ENCODE data around the gene USP43. TPM values are rescaled to one million over a fixed set of nuclear protein-coding genes. Genes with fewer than 3 reads are reported as not detected.

Gene USP43
- total and polyA plus RNA-seq, 5 donors from 2014 or later, result not detected

- peaks cover 0 to 3% (median 0%) of the 10 kb centered on the region in 7 donors for H3K9me3 Mint-ChIP-seq
- no peaks in the 10 kb centered on the region for H3K9me3 ChIP-seq (ENCODE audit: control insufficient read depth in 2 of 2, low read length in 2 of 2)
- no peak overlapping the region for H3K27ac Mint-ChIP-seq
- peaks cover 14% of the 10 kb centered on the region for H3K4me1 ChIP-seq (ENCODE audit: control insufficient read depth, insufficient read depth, low read length, poor library complexity, severe bottlenecking)
- no peak for DNase-seq
- H3K4me3 Mint-ChIP-seq, result peak overlapping the region in 1 of 4 donors; percentile 76
- ATAC-seq (ENCODE audit: low read depth in 2 of 2), result no peak
- H3K27ac ChIP-seq (ENCODE audit: insufficient read depth, low read length, poor library complexity, severe bottlenecking), result no peak overlapping the region
- peaks cover 0 to 20% (median 11%) of the 10 kb centered on the region in 4 donors for H3K4me1 Mint-ChIP-seq
- H3K36me3 ChIP-seq (ENCODE audit: control insufficient read depth, insufficient read depth, low read length), result no peaks in the 10 kb centered on the region
- H3K27me3 ChIP-seq (ENCODE audit: control insufficient read depth, insufficient read depth, low read length), result peaks cover 14% of the 10 kb centered on the region
- no peaks in the 10 kb centered on the region for H3K36me3 Mint-ChIP-seq
- no peak overlapping the region for H3K4me3 ChIP-seq (ENCODE audit: low read depth, low read length)
- H3K27me3 Mint-ChIP-seq, result peaks cover 50% of the 10 kb centered on the region
These were observed 1.7 kb upstream of the USP43 start for GRCh38 chr17:9643611-9644010.

- Mint-ChIP-seq H3K27ac (no peak overlapping the region), H3K4me3 (peak overlapping the region; percentile 43 to 85 (median 62)), H3K4me1 (peaks cover 0 to 20% (median 11%) of the 10 kb centered on the region in 4 donors), H3K36me3 (no peaks in the 10 kb centered on the region), H3K9me3 (peaks cover 0 to 4% (median 0%) of the 10 kb centered on the region in 7 donors), H3K27me3 (peaks cover 55% of the 10 kb centered on the region)
- H3K4me1 ChIP-seq (ENCODE audit: control insufficient read depth, insufficient read depth, low read length, poor library complexity, severe bottlenecking), result peaks cover 14% of the 10 kb centered on the region
- H3K9me3 ChIP-seq (ENCODE audit: control insufficient read depth in 2 of 2, low read length in 2 of 2), result no peaks in the 10 kb centered on the region
- H3K4me3 ChIP-seq (ENCODE audit: low read depth, low read length), result no peak overlapping the region
- H3K27ac ChIP-seq (ENCODE audit: insufficient read depth, low read length, poor library complexity, severe bottlenecking), result no peak overlapping the region
- ATAC-seq (ENCODE audit: low read depth in 2 of 2) (no peak), DNase-seq (peak in 1 of 3 donors; percentile 16)
- no peaks in the 10 kb centered on the region for H3K36me3 ChIP-seq (ENCODE audit: control insufficient read depth, insufficient read depth, low read length)
- peaks cover 14% of the 10 kb centered on the region for H3K27me3 ChIP-seq (ENCODE audit: control insufficient read depth, insufficient read depth, low read length)
These were observed 681 bp downstream of the USP43 start for GRCh38 chr17:9645851-9646545.

GRCh38 chr17:9646546-9646885, 1.2 kb downstream of the USP43 start:
- peaks cover 0 to 20% (median 11%) of the 10 kb centered on the region in 4 donors for H3K4me1 Mint-ChIP-seq
- no peaks in the 10 kb centered on the region for H3K9me3 ChIP-seq (ENCODE audit: control insufficient read depth in 2 of 2, low read length in 2 of 2)
- DNase-seq (no peak), ATAC-seq (ENCODE audit: low read depth in 2 of 2) (no peak)
- H3K27ac ChIP-seq (ENCODE audit: insufficient read depth, low read length, poor library complexity, severe bottlenecking), result no peak overlapping the region
- H3K4me3 Mint-ChIP-seq, result peak overlapping the region; percentile 43 to 85 (median 62)
- H3K4me1 ChIP-seq (ENCODE audit: control insufficient read depth, insufficient read depth, low read length, poor library complexity, severe bottlenecking), result peaks cover 14% of the 10 kb centered on the region
- no peaks in the 10 kb centered on the region for H3K36me3 Mint-ChIP-seq
- H3K36me3 ChIP-seq (ENCODE audit: control insufficient read depth, insufficient read depth, low read length), result no peaks in the 10 kb centered on the region
- H3K27ac Mint-ChIP-seq, result no peak overlapping the region
- peaks cover 0 to 6% (median 0%) of the 10 kb centered on the region in 7 donors for H3K9me3 Mint-ChIP-seq
- no peak overlapping the region for H3K4me3 ChIP-seq (ENCODE audit: low read depth, low read length)
- peaks cover 53% of the 10 kb centered on the region for H3K27me3 Mint-ChIP-seq
- peaks cover 14% of the 10 kb centered on the region for H3K27me3 ChIP-seq (ENCODE audit: control insufficient read depth, insufficient read depth, low read length)

- peaks cover 0 to 20% (median 11%) of the 10 kb centered on the region in 4 donors for H3K4me1 Mint-ChIP-seq
- Histone ChIP-seq H3K4me3 (ENCODE audit: low read depth, low read length) (no peak overlapping the region), H3K9me3 (ENCODE audit: control insufficient read depth in 2 of 2, low read length in 2 of 2) (no peaks in the 10 kb centered on the region), H3K4me1 (ENCODE audit: control insufficient read depth, insufficient read depth, low read length, poor library complexity, severe bottlenecking) (peaks cover 14% of the 10 kb centered on the region), H3K36me3 (ENCODE audit: control insufficient read depth, insufficient read depth, low read length) (no peaks in the 10 kb centered on the region), H3K27me3 (ENCODE audit: control insufficient read depth, insufficient read depth, low read length) (peaks cover 14% of the 10 kb centered on the region), H3K27ac (ENCODE audit: insufficient read depth, low read length, poor library complexity, severe bottlenecking) (no peak overlapping the region)
- no peak overlapping the region for H3K27ac Mint-ChIP-seq
- DNase-seq (no peak), ATAC-seq (ENCODE audit: low read depth in 2 of 2) (no peak)
- H3K9me3 Mint-ChIP-seq, result peaks cover 0 to 6% (median 0%) of the 10 kb centered on the region in 7 donors
- H3K36me3 Mint-ChIP-seq, result no peaks in the 10 kb centered on the region
- H3K27me3 Mint-ChIP-seq, result peaks cover 54% of the 10 kb centered on the region
- no peak overlapping the region for H3K4me3 Mint-ChIP-seq
These were observed 1.7 kb downstream of the USP43 start for GRCh38 chr17:9647014-9647413.

GRCh38 chr17:9648521-9649110, 3.3 kb downstream of the USP43 start:
- peaks cover 11% of the 10 kb centered on the region for H3K27me3 ChIP-seq (ENCODE audit: control insufficient read depth, insufficient read depth, low read length)
- no peak overlapping the region for H3K27ac ChIP-seq (ENCODE audit: insufficient read depth, low read length, poor library complexity, severe bottlenecking)
- Mint-ChIP-seq H3K4me3 (no peak overlapping the region), H3K4me1 (peaks cover 0 to 17% (median 10%) of the 10 kb centered on the region in 4 donors), H3K36me3 (no peaks in the 10 kb centered on the region), H3K27me3 (peaks cover 53% of the 10 kb centered on the region), H3K9me3 (peaks cover 0 to 7% (median 0%) of the 10 kb centered on the region in 7 donors), H3K27ac (no peak overlapping the region)
- H3K36me3 ChIP-seq (ENCODE audit: control insufficient read depth, insufficient read depth, low read length), result no peaks in the 10 kb centered on the region
- no peak for DNase-seq
- ATAC-seq (ENCODE audit: low read depth in 2 of 2), result no peak
- no peak overlapping the region for H3K4me3 ChIP-seq (ENCODE audit: low read depth, low read length)
- no peaks in the 10 kb centered on the region for H3K9me3 ChIP-seq (ENCODE audit: control insufficient read depth in 2 of 2, low read length in 2 of 2)
- peaks cover 14% of the 10 kb centered on the region for H3K4me1 ChIP-seq (ENCODE audit: control insufficient read depth, insufficient read depth, low read length, poor library complexity, severe bottlenecking)

- no peaks in the 10 kb centered on the region for H3K36me3 ChIP-seq (ENCODE audit: control insufficient read depth, insufficient read depth, low read length)
- no peak for DNase-seq
- Mint-ChIP-seq H3K4me3 (no peak overlapping the region), H3K4me1 (peaks cover 0 to 3% (median 0%) of the 10 kb centered on the region in 4 donors), H3K9me3 (peaks cover 0 to 2% (median 0%) of the 10 kb centered on the region in 7 donors), H3K27me3 (peaks cover 4% of the 10 kb centered on the region), H3K27ac (no peak overlapping the region), H3K36me3 (no peaks in the 10 kb centered on the region)
- H3K4me1 ChIP-seq (ENCODE audit: control insufficient read depth, insufficient read depth, low read length, poor library complexity, severe bottlenecking), result no peaks in the 10 kb centered on the region
- no peaks in the 10 kb centered on the region for H3K27me3 ChIP-seq (ENCODE audit: control insufficient read depth, insufficient read depth, low read length)
- no peaks in the 10 kb centered on the region for H3K9me3 ChIP-seq (ENCODE audit: control insufficient read depth in 2 of 2, low read length in 2 of 2)
- no peak overlapping the region for H3K27ac ChIP-seq (ENCODE audit: insufficient read depth, low read length, poor library complexity, severe bottlenecking)
- H3K4me3 ChIP-seq (ENCODE audit: low read depth, low read length), result no peak overlapping the region
- no peak for ATAC-seq (ENCODE audit: low read depth in 2 of 2)
These were observed 13.4 kb downstream of the USP43 start for GRCh38 chr17:9658593-9659211.

- no peak overlapping the region for H3K4me3 Mint-ChIP-seq
- Histone ChIP-seq H3K36me3 (ENCODE audit: control insufficient read depth, insufficient read depth, low read length) (no peaks in the 10 kb centered on the region), H3K4me1 (ENCODE audit: control insufficient read depth, insufficient read depth, low read length, poor library complexity, severe bottlenecking) (no peaks in the 10 kb centered on the region), H3K27me3 (ENCODE audit: control insufficient read depth, insufficient read depth, low read length) (peaks cover 3% of the 10 kb centered on the region), H3K4me3 (ENCODE audit: low read depth, low read length) (no peak overlapping the region), H3K27ac (ENCODE audit: insufficient read depth, low read length, poor library complexity, severe bottlenecking) (no peak overlapping the region), H3K9me3 (ENCODE audit: control insufficient read depth in 2 of 2, low read length in 2 of 2) (no peaks in the 10 kb centered on the region)
- H3K4me1 Mint-ChIP-seq, result peaks cover 0 to 3% (median 0%) of the 10 kb centered on the region in 4 donors
- no peaks in the 10 kb centered on the region for H3K36me3 Mint-ChIP-seq
- H3K27me3 Mint-ChIP-seq, result peaks cover 7% of the 10 kb centered on the region
- ATAC-seq (ENCODE audit: low read depth in 2 of 2) (no peak), DNase-seq (no peak)
- H3K9me3 Mint-ChIP-seq, result peaks cover 0 to 4% (median 0%) of the 10 kb centered on the region in 7 donors
- H3K27ac Mint-ChIP-seq, result no peak overlapping the region
These were observed 15.7 kb downstream of the USP43 start for GRCh38 chr17:9661027-9661426.
